HEK293 (cell line): ENCODE measurements around the gene ANKRD40.

Experiments used
- CTCF ChIA-PET: fragments of 350-600 bp; formaldehyde crosslinking; extraction: SDS; loops from one replicate; lab custom pipeline; 2021; ENCODE audit warnings: antibody characterized with exemption; lab: Yijun Ruan, JAX
- POLR2A ChIA-PET: fragments of 300-600 bp; formaldehyde crosslinking; extraction: SDS; loops from one replicate; lab custom pipeline; 2020; ENCODE audit warnings: antibody characterized with exemption, inconsistent platforms; lab: Yijun Ruan, JAX
- H3K27ac ChIP-seq: fragments of 200-500 bp; sonication (Bioruptor generic); 2 replicates; pipeline ENCODE4 v1.5.1; 2014; ENCODE audit warnings: low read depth, low read length, control low read depth, inconsistent platforms; ENCODE audit errors: extremely low read depth
- H3K36me3 ChIP-seq, 2 experiments: fragments of 200-500 bp in 1 of 2; sonication (Bioruptor generic) in 1 of 2; 1 replicate in 1 of 2; 2 replicates in 1 of 2; pipeline ENCODE4 v1.5.1; 2014 to 2017; ENCODE audit warnings: inconsistent platforms in 2 of 2, low read length in 2 of 2; ENCODE audit not compliant: control insufficient read depth in 2 of 2, insufficient read depth in 1 of 2
- H3K4me1 ChIP-seq: fragments of 200-500 bp; sonication (Bioruptor generic); 2 replicates; pipeline ENCODE4 v1.5.1; 2014; ENCODE audit warnings: mild to moderate bottlenecking, low read length, inconsistent platforms; ENCODE audit not compliant: control insufficient read depth, insufficient read depth
- H3K4me3 ChIP-seq: 2 replicates; pipeline ENCODE4 v1.5.1; 2011; ENCODE audit warnings: low read depth, mild to moderate bottlenecking, control low read depth, low read length, moderate library complexity
- H3K9me3 ChIP-seq: fragments of 200-500 bp; sonication (Bioruptor generic); 2 replicates; pipeline ENCODE4 v1.5.1; 2014; ENCODE audit warnings: low read depth, low read length, inconsistent platforms; ENCODE audit not compliant: control insufficient read depth, insufficient read depth
- GFI1B ChIP-seq: fragments of 450-650 bp; formaldehyde crosslinking; IDR thresholded peaks from 2 replicates; pipeline ENCODE4 v1.5.1; 2016; ENCODE audit warnings: missing biosample characterization, missing genetic modification characterization
- GLIS1 ChIP-seq: fragments of 450-650 bp; formaldehyde crosslinking; IDR thresholded peaks from 2 replicates; pipeline ENCODE4 v1.5.1; 2016; ENCODE audit warnings: missing biosample characterization, missing genetic modification characterization
- HOXC10 ChIP-seq: sonication (generic); formaldehyde crosslinking; IDR thresholded peaks from 2 replicates; pipeline ENCODE4 v1.8.1; 2023; ENCODE audit warnings: mild to moderate bottlenecking, missing genetic modification reagents
- MYNN ChIP-seq: fragments of 450-650 bp; formaldehyde crosslinking; IDR thresholded peaks from 2 replicates; pipeline ENCODE4 v1.5.1; 2016; ENCODE audit warnings: missing biosample characterization, missing genetic modification characterization, borderline replicate concordance
- SP2 ChIP-seq: fragments of 450-650 bp; formaldehyde crosslinking; IDR thresholded peaks from 2 replicates; pipeline ENCODE4 v1.5.1; 2016; ENCODE audit warnings: missing biosample characterization, missing genetic modification characterization
- SP7 ChIP-seq: fragments of 450-650 bp; formaldehyde crosslinking; IDR thresholded peaks from 2 replicates; pipeline ENCODE4 v1.5.1; 2016; ENCODE audit warnings: missing biosample characterization, missing genetic modification characterization
- YY2 ChIP-seq: fragments of 450-650 bp; formaldehyde crosslinking; IDR thresholded peaks from 2 replicates; pipeline ENCODE4 v1.5.1; 2016; ENCODE audit warnings: missing biosample characterization, missing genetic modification characterization
- ZFHX2 ChIP-seq: fragments of 450-650 bp; formaldehyde crosslinking; conservative IDR thresholded peaks from 2 replicates; pipeline ENCODE4 v1.5.1; 2016; ENCODE audit warnings: missing biosample characterization, missing genetic modification characterization
- ZNF138 ChIP-seq: fragments of 450-650 bp; formaldehyde crosslinking; IDR thresholded peaks from 2 replicates; pipeline ENCODE4 v1.5.1; 2016; ENCODE audit warnings: missing biosample characterization, missing genetic modification characterization, borderline replicate concordance
- ZNF157 ChIP-seq: fragments of 450-650 bp; formaldehyde crosslinking; IDR thresholded peaks from 2 replicates; pipeline ENCODE4 v1.5.1; 2016; ENCODE audit warnings: missing biosample characterization, missing genetic modification characterization
- ZNF174 ChIP-seq: fragments of 450-650 bp; formaldehyde crosslinking; IDR thresholded peaks from 2 replicates; pipeline ENCODE4 v1.5.0; 2017; ENCODE audit warnings: missing biosample characterization, mild to moderate bottlenecking, missing genetic modification characterization
- ZNF248 ChIP-seq: fragments of 450-650 bp; formaldehyde crosslinking; IDR thresholded peaks from 2 replicates; pipeline ENCODE4 v1.5.1; 2017; ENCODE audit warnings: missing biosample characterization, missing genetic modification characterization
- ZNF274 ChIP-seq, 2 experiments: fragments of 200-500 bp in 1 of 2; fragments of 450-650 bp in 1 of 2; sonication (Bioruptor generic) in 1 of 2; formaldehyde crosslinking in 1 of 2; IDR thresholded peaks; 2 replicates each; pipeline versions ENCODE4 v1.5.1 to v1.6.1; 2014 to 2016; ENCODE audit warnings: borderline replicate concordance in 1 of 2, inconsistent platforms in 1 of 2, low read length in 1 of 2, missing biosample characterization in 1 of 2, missing genetic modification characterization in 1 of 2
- ZNF302 ChIP-seq: fragments of 450-650 bp; formaldehyde crosslinking; IDR thresholded peaks from 2 replicates; pipeline ENCODE4 v1.5.1; 2016; ENCODE audit warnings: missing biosample characterization, missing genetic modification characterization, low read depth
- ZNF391 ChIP-seq: fragments of 450-650 bp; formaldehyde crosslinking; IDR thresholded peaks from 2 replicates; pipeline ENCODE4 v1.5.1; 2016; ENCODE audit warnings: low read depth, missing biosample characterization, missing genetic modification characterization, borderline replicate concordance
- ZNF677 ChIP-seq: fragments of 450-650 bp; IDR thresholded peaks from 2 replicates; pipeline ENCODE4 v1.5.0; 2018; ENCODE audit warnings: missing biosample characterization, mild to moderate bottlenecking, missing genetic modification characterization, moderate library complexity
- ZNF777 ChIP-seq: fragments of 450-650 bp; formaldehyde crosslinking; IDR thresholded peaks from 2 replicates; pipeline ENCODE4 v1.5.1; 2017; ENCODE audit warnings: missing biosample characterization, missing genetic modification characterization, borderline replicate concordance
- ZNF791 ChIP-seq: fragments of 450-650 bp; formaldehyde crosslinking; IDR thresholded peaks from 2 replicates; pipeline ENCODE4 v1.5.1; 2016; ENCODE audit warnings: missing biosample characterization, missing genetic modification characterization
- TF ChIP-seq, protein P1 (sequence below): fragments of 450-650 bp; IDR thresholded peaks from 2 replicates; pipeline ENCODE4 v1.5.1; 2018; ENCODE audit warnings: missing biosample characterization, mild to moderate bottlenecking, missing genetic modification characterization
- TF ChIP-seq, protein P2 (sequence below): fragments of 450-650 bp; formaldehyde crosslinking; conservative IDR thresholded peaks from 2 replicates; pipeline ENCODE4 v1.5.1; 2016; ENCODE audit warnings: low read depth, missing biosample characterization, missing genetic modification characterization
- TF ChIP-seq, protein P3 (sequence below): fragments of 450-650 bp; formaldehyde crosslinking; IDR thresholded peaks from 2 replicates; pipeline ENCODE4 v1.5.1; 2016; ENCODE audit warnings: missing biosample characterization, missing genetic modification characterization
- TF ChIP-seq, protein P4 (sequence below): fragments of 450-650 bp; formaldehyde crosslinking; IDR thresholded peaks from 2 replicates; pipeline ENCODE4 v1.5.1; 2016; ENCODE audit warnings: missing biosample characterization, missing genetic modification characterization

ANKRD40 gene

DNA sequence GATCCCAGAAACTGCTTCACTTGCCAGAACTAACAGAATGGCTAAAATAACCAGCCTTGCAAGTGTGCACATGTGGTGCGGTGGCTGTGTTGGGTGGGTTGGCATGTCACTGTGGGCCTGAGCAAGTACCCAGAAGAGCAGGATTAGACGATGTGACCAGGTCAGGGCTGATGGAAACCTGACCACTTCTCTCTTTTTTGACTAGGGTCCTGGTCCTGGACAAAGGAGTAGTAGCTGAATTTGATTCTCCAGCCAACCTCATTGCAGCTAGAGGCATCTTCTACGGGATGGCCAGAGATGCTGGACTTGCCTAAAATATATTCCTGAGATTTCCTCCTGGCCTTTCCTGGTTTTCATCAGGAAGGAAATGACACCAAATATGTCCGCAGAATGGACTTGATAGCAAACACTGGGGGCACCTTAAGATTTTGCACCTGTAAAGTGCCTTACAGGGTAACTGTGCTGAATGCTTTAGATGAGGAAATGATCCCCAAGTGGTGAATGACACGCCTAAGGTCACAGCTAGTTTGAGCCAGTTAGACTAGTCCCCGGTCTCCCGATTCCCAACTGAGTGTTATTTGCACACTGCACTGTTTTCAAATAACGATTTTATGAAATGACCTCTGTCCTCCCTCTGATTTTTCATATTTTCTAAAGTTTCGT, 16.7 kb downstream of the ANKRD40 start:
- H3K9me3 ChIP-seq: no peaks in the 10 kb centered on the region
- POLR2A ChIA-PET: interaction anchor here (0.9 to 2.6 kb wide), 3 partner anchors 14 to 175 kb away, joined by 3 to 5 read pairs (median 3); partner anchors contain the start of gene TOB1
- H3K36me3 ChIP-seq: peaks cover 23 to 40% of the 10 kb centered on the region in 2 experiments
- H3K4me3 ChIP-seq: no peak overlapping the region
- CTCF ChIA-PET: interaction anchor here (0.5 to 8.6 kb wide), 7 partner anchors 11 to 155 kb away, joined by 3 to 200 read pairs (median 4); partner anchors contain the start of gene SPATA20
- H3K27ac ChIP-seq: no peak overlapping the region
- H3K4me1 ChIP-seq: peaks cover 10% of the 10 kb centered on the region; the same call in 1 of the 2 replicates
- TF ChIP-seq ZNF777 (tag by site-specific recombination): no peak

DNA sequence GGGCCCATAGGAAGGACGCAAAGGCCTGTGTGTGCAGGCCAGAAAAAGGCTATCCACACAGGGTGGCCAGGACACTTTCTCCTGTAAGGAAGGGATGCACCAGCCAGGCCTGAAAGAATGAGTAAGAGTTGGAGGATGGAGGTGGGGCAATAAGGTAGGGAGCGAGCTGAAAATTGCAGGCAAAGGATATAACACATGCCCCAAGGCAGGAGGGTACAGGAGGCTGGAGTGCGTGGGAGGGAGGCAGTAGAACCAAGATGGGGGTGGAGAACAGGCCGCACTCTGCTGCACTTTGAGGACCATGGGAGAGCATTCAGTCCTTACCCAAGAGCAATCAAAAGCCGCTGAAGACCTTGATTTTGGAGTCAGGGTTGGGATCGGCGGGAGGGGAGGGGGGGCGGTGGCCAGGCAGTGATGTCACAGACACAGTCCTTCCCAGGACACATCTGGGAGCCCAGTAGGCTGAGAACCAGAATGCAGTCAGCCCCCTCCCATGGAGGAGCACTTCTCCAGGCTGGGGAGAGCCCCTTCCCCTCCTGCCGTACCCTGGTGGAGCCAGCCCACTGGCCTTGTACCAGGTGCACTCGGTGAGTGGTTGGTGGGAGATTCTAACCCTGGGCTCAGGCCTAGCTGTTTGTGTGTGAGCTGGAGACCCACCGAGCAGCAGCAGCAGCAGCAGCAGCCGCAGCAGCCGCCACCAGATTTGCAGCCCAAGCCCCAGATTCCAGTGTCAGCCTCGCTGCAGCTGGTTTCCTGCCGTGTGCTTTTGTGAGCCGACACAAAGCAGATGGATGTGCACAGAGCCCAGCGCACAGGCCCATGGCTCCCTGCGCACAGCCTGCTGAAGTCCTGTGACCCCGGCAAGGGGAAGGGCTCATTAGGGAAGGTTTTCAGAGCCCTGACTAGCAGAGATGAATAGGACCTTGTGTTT, 17.5 kb downstream of the ANKRD40 start:
- ChIA-PET CTCF (interaction anchor here (0.8 to 1.9 kb wide), 4 partner anchors 14 to 139 kb away, joined by 3 to 6 read pairs (median 4); no protein-coding TSS in a partner anchor), POLR2A (interaction anchor here (0.6 to 2.6 kb wide), 2 partner anchors 15 to 176 kb away, joined by 3 to 5 read pairs; partner anchors contain the start of gene TOB1)
- Histone ChIP-seq H3K9me3 (no peaks in the 10 kb centered on the region), H3K36me3 (peaks cover 16 to 32% of the 10 kb centered on the region in 2 experiments), H3K4me3 (no peak overlapping the region), H3K27ac (no peak overlapping the region), H3K4me1 (peaks cover 10% of the 10 kb centered on the region; the same call in 1 of the 2 replicates)
- TF ChIP-seq ZNF174 (tag by site-specific recombination): no peak
- TF ChIP-seq MYNN: no peak
- TF ChIP-seq GFI1B (tag by site-specific recombination): no peak
- no peak for TF ChIP-seq YY2 (tag by site-specific recombination)
- TF ChIP-seq SP7 (tag by site-specific recombination): peak; percentile 41; the same call in 1 of the 2 replicates
- TF ChIP-seq SP2 (tag by site-specific recombination): peak; percentile 32; the same call in 1 of the 2 replicates
- no peak for TF ChIP-seq ZNF248 (tag by site-specific recombination)
- TF ChIP-seq ZNF302: no peak
- no peak for TF ChIP-seq ZNF138 (tag by site-specific recombination)
- TF ChIP-seq ZFHX2 (tag by site-specific recombination): peak; percentile 89
- peak; percentile 11; the same call in 1 of the 2 replicates for TF ChIP-seq GLIS1 (tag by site-specific recombination)
- TF ChIP-seq, protein P1, sequence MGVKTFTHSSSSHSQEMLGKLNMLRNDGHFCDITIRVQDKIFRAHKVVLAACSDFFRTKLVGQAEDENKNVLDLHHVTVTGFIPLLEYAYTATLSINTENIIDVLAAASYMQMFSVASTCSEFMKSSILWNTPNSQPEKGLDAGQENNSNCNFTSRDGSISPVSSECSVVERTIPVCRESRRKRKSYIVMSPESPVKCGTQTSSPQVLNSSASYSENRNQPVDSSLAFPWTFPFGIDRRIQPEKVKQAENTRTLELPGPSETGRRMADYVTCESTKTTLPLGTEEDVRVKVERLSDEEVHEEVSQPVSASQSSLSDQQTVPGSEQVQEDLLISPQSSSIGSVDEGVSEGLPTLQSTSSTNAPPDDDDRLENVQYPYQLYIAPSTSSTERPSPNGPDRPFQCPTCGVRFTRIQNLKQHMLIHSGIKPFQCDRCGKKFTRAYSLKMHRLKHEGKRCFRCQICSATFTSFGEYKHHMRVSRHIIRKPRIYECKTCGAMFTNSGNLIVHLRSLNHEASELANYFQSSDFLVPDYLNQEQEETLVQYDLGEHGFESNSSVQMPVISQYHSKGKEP: peak; percentile 92
- no peak for TF ChIP-seq ZNF391 (tag by site-specific recombination)
- TF ChIP-seq ZNF791 (tag by site-specific recombination): no peak
- TF ChIP-seq ZNF677 (tag by site-specific recombination): no peak
- TF ChIP-seq ZNF157 (tag by site-specific recombination): no peak
- TF ChIP-seq, protein P2, sequence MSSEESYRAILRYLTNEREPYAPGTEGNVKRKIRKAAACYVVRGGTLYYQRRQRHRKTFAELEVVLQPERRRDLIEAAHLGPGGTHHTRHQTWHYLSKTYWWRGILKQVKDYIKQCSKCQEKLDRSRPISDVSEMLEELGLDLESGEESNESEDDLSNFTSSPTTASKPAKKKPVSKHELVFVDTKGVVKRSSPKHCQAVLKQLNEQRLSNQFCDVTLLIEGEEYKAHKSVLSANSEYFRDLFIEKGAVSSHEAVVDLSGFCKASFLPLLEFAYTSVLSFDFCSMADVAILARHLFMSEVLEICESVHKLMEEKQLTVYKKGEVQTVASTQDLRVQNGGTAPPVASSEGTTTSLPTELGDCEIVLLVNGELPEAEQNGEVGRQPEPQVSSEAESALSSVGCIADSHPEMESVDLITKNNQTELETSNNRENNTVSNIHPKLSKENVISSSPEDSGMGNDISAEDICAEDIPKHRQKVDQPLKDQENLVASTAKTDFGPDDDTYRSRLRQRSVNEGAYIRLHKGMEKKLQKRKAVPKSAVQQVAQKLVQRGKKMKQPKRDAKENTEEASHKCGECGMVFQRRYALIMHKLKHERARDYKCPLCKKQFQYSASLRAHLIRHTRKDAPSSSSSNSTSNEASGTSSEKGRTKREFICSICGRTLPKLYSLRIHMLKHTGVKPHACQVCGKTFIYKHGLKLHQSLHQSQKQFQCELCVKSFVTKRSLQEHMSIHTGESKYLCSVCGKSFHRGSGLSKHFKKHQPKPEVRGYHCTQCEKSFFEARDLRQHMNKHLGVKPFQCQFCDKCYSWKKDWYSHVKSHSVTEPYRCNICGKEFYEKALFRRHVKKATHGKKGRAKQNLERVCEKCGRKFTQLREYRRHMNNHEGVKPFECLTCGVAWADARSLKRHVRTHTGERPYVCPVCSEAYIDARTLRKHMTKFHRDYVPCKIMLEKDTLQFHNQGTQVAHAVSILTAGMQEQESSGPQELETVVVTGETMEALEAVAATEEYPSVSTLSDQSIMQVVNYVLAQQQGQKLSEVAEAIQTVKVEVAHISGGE (tag by site-specific recombination): no peak
- TF ChIP-seq, protein P3, sequence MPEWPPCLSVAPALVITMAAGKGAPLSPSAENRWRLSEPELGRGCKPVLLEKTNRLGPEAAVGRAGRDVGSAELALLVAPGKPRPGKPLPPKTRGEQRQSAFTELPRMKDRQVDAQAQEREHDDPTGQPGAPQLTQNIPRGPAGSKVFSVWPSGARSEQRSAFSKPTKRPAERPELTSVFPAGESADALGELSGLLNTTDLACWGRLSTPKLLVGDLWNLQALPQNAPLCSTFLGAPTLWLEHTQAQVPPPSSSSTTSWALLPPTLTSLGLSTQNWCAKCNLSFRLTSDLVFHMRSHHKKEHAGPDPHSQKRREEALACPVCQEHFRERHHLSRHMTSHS (tag by site-specific recombination): no peak
- TF ChIP-seq, protein P4, sequence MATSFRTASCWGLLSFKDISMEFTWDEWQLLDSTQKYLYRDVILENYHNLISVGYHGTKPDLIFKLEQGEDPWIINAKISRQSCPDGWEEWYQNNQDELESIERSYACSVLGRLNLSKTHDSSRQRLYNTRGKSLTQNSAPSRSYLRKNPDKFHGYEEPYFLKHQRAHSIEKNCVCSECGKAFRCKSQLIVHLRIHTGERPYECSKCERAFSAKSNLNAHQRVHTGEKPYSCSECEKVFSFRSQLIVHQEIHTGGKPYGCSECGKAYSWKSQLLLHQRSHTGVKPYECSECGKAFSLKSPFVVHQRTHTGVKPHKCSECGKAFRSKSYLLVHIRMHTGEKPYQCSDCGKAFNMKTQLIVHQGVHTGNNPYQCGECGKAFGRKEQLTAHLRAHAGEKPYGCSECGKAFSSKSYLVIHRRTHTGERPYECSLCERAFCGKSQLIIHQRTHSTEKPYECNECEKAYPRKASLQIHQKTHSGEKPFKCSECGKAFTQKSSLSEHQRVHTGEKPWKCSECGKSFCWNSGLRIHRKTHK (tag by site-specific recombination): no peak
- TF ChIP-seq HOXC10 (CRISPR knock-in tag): no peak
- TF ChIP-seq ZNF274 (IDR thresholded peaks at IDR 0.05; ENCODE audit: low read length): no peak
- TF ChIP-seq ZNF274 (tag by site-specific recombination; IDR thresholded peaks at IDR 0.05; ENCODE audit: borderline replicate concordance): no peak
